Sigmoid colon (tissue), 4 donors: Measurements from ENCODE around the gene SYT13.

Source experiments
- CTCF ChIP-seq, 4 experiments: fragments of 450-650 bp in 3 of 4; fragments of 200-600 bp in 1 of 4; IDR thresholded peaks; one replicate each; pipeline ENCODE4 v1.5.1; 2016 to 2019; ENCODE audit warnings: antibody characterized with exemption in 4 of 4, mild to moderate bottlenecking in 3 of 4, moderate library complexity in 2 of 4
- POLR2AphosphoS5 ChIP-seq, 4 donors: sonication (generic); formaldehyde crosslinking; IDR thresholded peaks; one replicate each; pipeline ENCODE4 v1.6.1; 2017; ENCODE audit warnings: antibody characterized with exemption in 4 of 4

- no peak for TF ChIP-seq POLR2AphosphoS5 (IDR thresholded peaks at IDR 0.05)
- TF ChIP-seq CTCF (IDR thresholded peaks at IDR 0.05) = no peak
These were observed 42.2 kb downstream of the SYT13 start for GRCh38 chr11:45243967-45244366.
